GM12801 (cell line): ENCODE results near the gene SPG7.

Experiments
- CTCF ChIP-seq: IDR thresholded peaks from one replicate; pipeline ENCODE4 v1.5.1; 2011; ENCODE audit warnings: control low read depth; ENCODE audit not compliant: insufficient read length; ENCODE audit errors: extremely low read depth

Gene SPG7

GRCh38 chr16:89556750-89557689 is 48.8 kb downstream of the SPG7 start:
- TF ChIP-seq CTCF, result no peak

- no peak for TF ChIP-seq CTCF
Observed at GRCh38 chr16:89557690-89558490, 49.7 kb downstream of the SPG7 start.

DNA sequence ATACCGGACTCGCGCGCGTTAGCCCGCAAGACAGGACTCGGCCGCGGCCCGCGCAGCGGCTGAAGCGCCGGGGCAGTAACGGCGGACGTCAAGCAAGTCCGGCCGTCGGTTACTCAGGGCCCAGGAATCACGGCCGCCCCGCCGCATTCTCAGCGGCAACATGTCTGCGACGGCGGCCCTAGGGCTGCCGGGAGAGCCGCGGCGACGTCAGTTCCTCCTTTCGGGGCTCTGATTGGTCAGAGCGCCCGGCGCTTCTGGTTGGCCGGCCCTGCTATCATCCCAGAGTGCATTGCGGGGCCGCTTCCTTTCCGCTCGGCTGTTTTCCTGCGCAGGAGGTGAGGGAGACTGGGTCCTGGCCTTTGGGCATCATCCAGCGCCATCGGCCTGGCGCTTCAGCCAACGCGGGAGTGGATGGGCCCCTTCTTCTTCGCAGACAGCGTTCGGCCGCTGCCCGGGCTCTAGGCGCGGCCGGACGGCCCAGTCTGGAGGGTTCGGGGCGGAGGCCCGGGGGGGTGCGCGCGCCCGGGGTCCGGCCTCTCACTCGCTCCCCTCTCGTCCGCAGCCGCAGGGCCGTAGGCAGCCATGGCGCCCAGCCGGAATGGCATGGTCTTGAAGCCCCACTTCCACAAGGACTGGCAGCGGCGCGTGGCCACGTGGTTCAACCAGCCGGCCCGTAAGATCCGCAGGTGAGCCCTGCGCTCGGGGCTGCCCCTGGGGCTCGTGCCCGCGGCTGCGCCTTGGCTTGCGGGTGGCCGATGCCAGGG is 52.4 kb downstream of the SPG7 start, which contains the start of gene RPL13:
Gene RPL13 (plus strand): TSS at position 305 of the 764 bp plus-strand sequence. CDS start 278 bp downstream, at position 583.
- no peak for TF ChIP-seq CTCF

GRCh38 chr16:89561142-89561883 is 53.1 kb downstream of the SPG7 start:
- no peak for TF ChIP-seq CTCF

- no peak for TF ChIP-seq CTCF
Observed at GRCh38 chr16:89561884-89562599, 53.8 kb downstream of the SPG7 start.

DNA sequence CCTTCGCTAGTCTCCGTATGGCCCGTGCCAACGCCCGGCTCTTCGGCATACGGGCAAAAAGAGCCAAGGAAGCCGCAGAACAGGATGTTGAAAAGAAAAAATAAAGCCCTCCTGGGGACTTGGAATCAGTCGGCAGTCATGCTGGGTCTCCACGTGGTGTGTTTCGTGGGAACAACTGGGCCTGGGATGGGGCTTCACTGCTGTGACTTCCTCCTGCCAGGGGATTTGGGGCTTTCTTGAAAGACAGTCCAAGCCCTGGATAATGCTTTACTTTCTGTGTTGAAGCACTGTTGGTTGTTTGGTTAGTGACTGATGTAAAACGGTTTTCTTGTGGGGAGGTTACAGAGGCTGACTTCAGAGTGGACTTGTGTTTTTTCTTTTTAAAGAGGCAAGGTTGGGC is 54.7 kb downstream of the SPG7 start:
- TF ChIP-seq CTCF, result no peak
